Ectodermal cell (in vitro differentiated cells): Measurements from ENCODE around the gene CLEC4E.
"Not testable (repeated sequence)": the region's sequence is repeated elsewhere in the genome, so short reads cannot be mapped to it uniquely, and the experiment has no call there.

Source experiments
- H3K27ac ChIP-seq: 2 replicates; pipeline ENCODE4 v1.7.0; 2013; ENCODE audit warnings: mild to moderate bottlenecking, low read depth, low read length; ENCODE audit not compliant: insufficient read depth, poor library complexity, severe bottlenecking
- H3K27me3 ChIP-seq: 2 replicates; pipeline ENCODE4 v1.7.0; 2013; ENCODE audit warnings: mild to moderate bottlenecking, low read length; ENCODE audit not compliant: insufficient read depth, control insufficient read depth, poor library complexity, severe bottlenecking
- H3K36me3 ChIP-seq: one replicate; pipeline ENCODE4 v1.7.0; 2013; ENCODE audit warnings: low read length; ENCODE audit not compliant: control insufficient read depth, insufficient read depth
- H3K4me1 ChIP-seq: one replicate; pipeline ENCODE4 v1.7.0; 2013; ENCODE audit warnings: low read length; ENCODE audit not compliant: control insufficient read depth, insufficient read depth
- H3K4me3 ChIP-seq: 2 replicates; pipeline ENCODE4 v1.7.0; 2013; ENCODE audit warnings: low read depth, low read length, control low read depth; ENCODE audit not compliant: insufficient read depth
- H3K9me3 ChIP-seq: 2 replicates; pipeline ENCODE4 v1.7.0; 2013; ENCODE audit warnings: mild to moderate bottlenecking, low read length, moderate library complexity; ENCODE audit not compliant: control insufficient read depth
- WGBS, 2 experiments: methylation state at CpG; one replicate each; pipeline ENCODE4 v1.1.7; 2013; ENCODE audit warnings: missing lambda C conversion rate in 2 of 2; 5-methylcytosine and 5-hydroxymethylcytosine counted together

CLEC4E gene

GRCh38 chr12:8546591-8546990, 5.9 kb upstream of the CLEC4E start:
- H3K27ac ChIP-seq, result no peak overlapping the region
- 92 to 98% methylated on average over 3 of the region's 3 CpGs for WGBS, 2 experiments
- H3K4me1 ChIP-seq, result no peaks in the 10 kb centered on the region
- no peak overlapping the region for H3K4me3 ChIP-seq
- H3K9me3 ChIP-seq, result no peaks in the 10 kb centered on the region
- no peaks in the 10 kb centered on the region for H3K36me3 ChIP-seq
- H3K27me3 ChIP-seq, result no peaks in the 10 kb centered on the region

DNA sequence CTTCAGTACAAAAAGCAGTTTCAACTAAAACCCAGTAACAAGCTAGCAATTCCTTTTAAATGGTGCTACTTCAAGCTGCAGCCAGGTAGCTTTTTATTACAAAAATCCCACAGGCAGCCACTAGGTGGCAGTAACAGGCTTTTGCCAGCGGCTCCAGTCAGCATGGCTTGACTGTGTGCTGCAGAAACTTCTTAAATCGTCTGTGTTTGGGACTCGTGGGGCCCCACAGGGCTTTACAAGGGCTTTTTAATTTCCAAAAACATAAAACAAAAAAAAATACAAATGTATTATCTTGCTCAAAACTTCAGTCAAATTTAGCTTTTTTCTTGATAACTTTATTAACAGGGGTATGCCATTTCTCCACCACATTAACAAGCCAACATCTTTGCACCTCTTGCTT, 3.6 kb upstream of the CLEC4E start:
- WGBS, 2 experiments, result 13 to 27% methylated on average over 3 of the region's 3 CpGs
- Histone ChIP-seq H3K27ac (no peak overlapping the region), H3K4me1 (no peaks in the 10 kb centered on the region), H3K4me3 (no peak overlapping the region), H3K27me3 (no peaks in the 10 kb centered on the region), H3K9me3 (no peaks in the 10 kb centered on the region), H3K36me3 (no peaks in the 10 kb centered on the region)

DNA sequence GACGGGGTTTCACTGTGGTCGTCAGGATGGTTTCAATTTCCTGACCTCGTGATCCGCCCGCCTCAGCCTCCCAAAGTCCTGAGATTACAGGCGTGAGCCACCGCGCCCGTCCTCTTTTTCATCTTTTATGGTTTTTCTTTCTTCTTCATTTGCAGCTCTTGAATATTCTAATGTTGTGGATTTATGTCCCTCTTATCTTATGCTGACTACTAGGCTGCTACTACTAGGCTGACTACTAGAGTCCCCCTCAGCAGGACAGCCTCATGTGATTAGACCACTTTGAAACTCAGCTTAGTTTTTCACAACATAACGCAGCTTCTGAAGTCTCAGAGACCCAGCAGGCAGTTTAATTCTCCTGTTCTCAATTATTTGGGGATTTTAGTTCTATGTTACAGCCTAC, 857 bp upstream of the CLEC4E start:
- H3K4me1 ChIP-seq, result no peaks in the 10 kb centered on the region
- H3K27me3 ChIP-seq, result no peaks in the 10 kb centered on the region
- no peaks in the 10 kb centered on the region for H3K36me3 ChIP-seq
- no peak overlapping the region for H3K27ac ChIP-seq
- H3K4me3 ChIP-seq, result no peak overlapping the region
- WGBS, 2 experiments, result 93 to 95% methylated on average over 10 of the region's 10 CpGs
- no peaks in the 10 kb centered on the region for H3K9me3 ChIP-seq

DNA sequence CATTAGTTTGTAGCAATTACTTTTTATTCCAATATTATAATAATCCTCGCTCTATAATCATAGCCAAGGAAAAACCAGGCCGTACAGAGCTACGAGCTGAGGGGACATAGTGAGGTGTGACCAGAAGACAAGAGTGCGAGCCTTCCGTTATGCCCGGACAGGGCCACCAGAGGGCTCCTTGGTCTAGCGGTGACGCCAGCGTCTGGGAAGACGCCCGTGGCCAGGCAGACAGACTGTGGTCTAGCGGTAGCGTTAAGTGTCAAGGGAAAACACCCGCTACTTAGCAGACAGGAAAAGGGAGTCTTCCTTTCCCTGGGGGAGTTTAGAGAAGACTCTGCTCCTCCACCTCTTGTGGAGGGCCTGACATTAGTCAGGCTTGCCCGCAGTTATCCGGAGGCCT, 2.9 kb downstream of the CLEC4E start:
- not testable (repeated sequence) for H3K27me3 ChIP-seq, H3K4me1 ChIP-seq, H3K36me3 ChIP-seq, H3K27ac ChIP-seq, H3K4me3 ChIP-seq, H3K9me3 ChIP-seq
- 89 to 90% methylated on average over 13 to 14 of the region's 16 CpGs for WGBS, 2 experiments

GRCh38 chr12:8532045-8532444, 8.7 kb downstream of the CLEC4E start:
- Histone ChIP-seq H3K9me3 (no peaks in the 10 kb centered on the region), H3K4me3 (no peak overlapping the region), H3K27ac (no peak overlapping the region), H3K36me3 (no peaks in the 10 kb centered on the region), H3K27me3 (no peaks in the 10 kb centered on the region), H3K4me1 (no peaks in the 10 kb centered on the region)
- 92 to 95% methylated on average over 5 to 7 of the region's 7 CpGs for WGBS, 2 experiments

GRCh38 chr12:8527250-8528130, 13.2 kb downstream of the CLEC4E start:
- Histone ChIP-seq H3K27ac (no peak overlapping the region), H3K4me1 (no peaks in the 10 kb centered on the region), H3K36me3 (no peaks in the 10 kb centered on the region), H3K9me3 (no peaks in the 10 kb centered on the region), H3K4me3 (no peak overlapping the region), H3K27me3 (no peaks in the 10 kb centered on the region)
- WGBS, 2 experiments, result 78 to 80% methylated on average over 30 of the region's 30 CpGs

GRCh38 chr12:8519171-8519570, 21.5 kb downstream of the CLEC4E start:
- WGBS, 2 experiments, result 87 to 92% methylated on average over 4 of the region's 4 CpGs
- no peak overlapping the region for H3K4me3 ChIP-seq
- no peaks in the 10 kb centered on the region for H3K4me1 ChIP-seq
- H3K36me3 ChIP-seq, result no peaks in the 10 kb centered on the region
- no peaks in the 10 kb centered on the region for H3K9me3 ChIP-seq
- H3K27ac ChIP-seq, result no peak overlapping the region
- H3K27me3 ChIP-seq, result no peaks in the 10 kb centered on the region

GRCh38 chr12:8517971-8518370, 22.7 kb downstream of the CLEC4E start:
- no peaks in the 10 kb centered on the region for H3K36me3 ChIP-seq
- H3K9me3 ChIP-seq, result no peaks in the 10 kb centered on the region
- no peaks in the 10 kb centered on the region for H3K4me1 ChIP-seq
- no peak overlapping the region for H3K27ac ChIP-seq
- no peak overlapping the region for H3K4me3 ChIP-seq
- 86 to 91% methylated on average over 2 of the region's 2 CpGs for WGBS, 2 experiments
- no peaks in the 10 kb centered on the region for H3K27me3 ChIP-seq

DNA sequence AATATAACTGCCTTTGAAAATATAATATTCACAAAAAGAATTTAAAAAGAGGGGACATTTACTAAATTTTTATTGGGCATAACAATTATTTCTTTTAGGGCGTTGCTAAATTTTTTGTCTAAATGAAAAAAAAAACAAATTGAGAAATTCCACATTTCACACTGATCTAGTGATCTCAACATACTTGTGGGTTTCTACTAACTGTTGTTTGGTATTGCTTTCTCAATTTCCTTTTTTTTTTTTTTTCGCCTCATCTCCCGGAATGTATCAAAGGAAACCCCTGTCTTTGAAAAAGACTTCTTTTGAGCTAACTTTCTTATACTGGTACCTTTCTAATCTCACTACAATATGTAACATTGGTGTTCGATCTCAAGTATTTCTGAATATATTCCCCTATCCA, 27.4 kb downstream of the CLEC4E start, which contains the start of gene CLEC4D:
TSS of gene CLEC4D (plus strand) at position 248 of the 400 bp plus-strand sequence. CDS start 230 bp downstream, outside the sequence.
- Histone ChIP-seq H3K27me3 (no peaks in the 10 kb centered on the region), H3K4me1 (no peaks in the 10 kb centered on the region), H3K27ac (no peak within 1 kb of the TSS), H3K36me3 (no peaks in the 10 kb centered on the region), H3K4me3 (no peak within 1 kb of the TSS), H3K9me3 (no peaks in the 10 kb centered on the region)
- 92% methylated on average over 2 of the region's 4 CpGs for WGBS, 2 experiments

- WGBS, 2 experiments, result 71 to 75% methylated on average over 12 of the region's 12 CpGs
Measured at GRCh38 chr12:8508910-8509841, 31.5 kb downstream of the CLEC4E start.

More at GRCh38 chr12:8508910-8509841, 31.5 kb downstream of the CLEC4E start:
- Histone ChIP-seq H3K4me1 (no peaks in the 10 kb centered on the region), H3K4me3 (no peak overlapping the region), H3K9me3 (no peaks in the 10 kb centered on the region), H3K27ac (no peak overlapping the region), H3K36me3 (no peaks in the 10 kb centered on the region), H3K27me3 (no peaks in the 10 kb centered on the region)
